ENCODE data around the gene NANOG. TPM values are rescaled to one million over a fixed set of nuclear protein-coding genes. Genes with fewer than 3 reads are reported as not detected.

The NANOG gene
- polyA plus RNA-seq, 1 of the 3 experiments (the other 2 are of a cell fraction) = not detected

GRCh38 chr12:7833831-7834230 lies 44.6 kb downstream of the NANOG start:
- H3F3A ChIP-seq (replicated peaks; ENCODE audit: insufficient read depth) = no peaks in the 10 kb centered on the region
- H3K27me3 ChIP-seq (ENCODE audit: insufficient read depth) = peaks cover 33% of the 10 kb centered on the region
- no peak overlapping the region for H3K9ac ChIP-seq
- TF ChIP-seq CHD2 (IDR thresholded peaks at IDR 0.05; ENCODE audit: low read length, partially characterized antibody) = no peak
- no peak for TF ChIP-seq SMC3 (IDR thresholded peaks at IDR 0.05; ENCODE audit: low read depth, low read length)
- TF ChIP-seq FOSL2 (IDR thresholded peaks at IDR 0.05; ENCODE audit: borderline replicate concordance, low read depth) = no peak
- TF ChIP-seq CTCF (IDR thresholded peaks at IDR 0.05) = no peak
- TF ChIP-seq RCOR1 (IDR thresholded peaks at IDR 0.05; ENCODE audit: low read length) = no peak
- TF ChIP-seq JUND (IDR thresholded peaks at IDR 0.05) = no peak
- TF ChIP-seq, protein P1, sequence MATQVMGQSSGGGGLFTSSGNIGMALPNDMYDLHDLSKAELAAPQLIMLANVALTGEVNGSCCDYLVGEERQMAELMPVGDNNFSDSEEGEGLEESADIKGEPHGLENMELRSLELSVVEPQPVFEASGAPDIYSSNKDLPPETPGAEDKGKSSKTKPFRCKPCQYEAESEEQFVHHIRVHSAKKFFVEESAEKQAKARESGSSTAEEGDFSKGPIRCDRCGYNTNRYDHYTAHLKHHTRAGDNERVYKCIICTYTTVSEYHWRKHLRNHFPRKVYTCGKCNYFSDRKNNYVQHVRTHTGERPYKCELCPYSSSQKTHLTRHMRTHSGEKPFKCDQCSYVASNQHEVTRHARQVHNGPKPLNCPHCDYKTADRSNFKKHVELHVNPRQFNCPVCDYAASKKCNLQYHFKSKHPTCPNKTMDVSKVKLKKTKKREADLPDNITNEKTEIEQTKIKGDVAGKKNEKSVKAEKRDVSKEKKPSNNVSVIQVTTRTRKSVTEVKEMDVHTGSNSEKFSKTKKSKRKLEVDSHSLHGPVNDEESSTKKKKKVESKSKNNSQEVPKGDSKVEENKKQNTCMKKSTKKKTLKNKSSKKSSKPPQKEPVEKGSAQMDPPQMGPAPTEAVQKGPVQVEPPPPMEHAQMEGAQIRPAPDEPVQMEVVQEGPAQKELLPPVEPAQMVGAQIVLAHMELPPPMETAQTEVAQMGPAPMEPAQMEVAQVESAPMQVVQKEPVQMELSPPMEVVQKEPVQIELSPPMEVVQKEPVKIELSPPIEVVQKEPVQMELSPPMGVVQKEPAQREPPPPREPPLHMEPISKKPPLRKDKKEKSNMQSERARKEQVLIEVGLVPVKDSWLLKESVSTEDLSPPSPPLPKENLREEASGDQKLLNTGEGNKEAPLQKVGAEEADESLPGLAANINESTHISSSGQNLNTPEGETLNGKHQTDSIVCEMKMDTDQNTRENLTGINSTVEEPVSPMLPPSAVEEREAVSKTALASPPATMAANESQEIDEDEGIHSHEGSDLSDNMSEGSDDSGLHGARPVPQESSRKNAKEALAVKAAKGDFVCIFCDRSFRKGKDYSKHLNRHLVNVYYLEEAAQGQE (IDR thresholded peaks at IDR 0.05; ENCODE audit: low read depth, low read length) = no peak
- DNase-seq = no peak
- POLR2A ChIA-PET = no interaction called here
- 7% methylated on average over 4 of the region's 4 CpGs for WGBS (ENCODE audit: low lambda C conversion rate)
- no peak overlapping the region for H3K27ac ChIP-seq (ENCODE audit: low read depth in 2 of 2, low read length in 1 of 2)
- no peak overlapping the region for H3K4me2 ChIP-seq
- no peak overlapping the region for H3K4me3 ChIP-seq (ENCODE audit: low read depth in 2 of 2, low read length in 1 of 2)
- no peaks in the 10 kb centered on the region for H3K4me1 ChIP-seq (ENCODE audit: control insufficient read depth in 1 of 2, insufficient read depth in 2 of 2, low read depth in 1 of 2, low read length in 1 of 2)
- no peaks in the 10 kb centered on the region for H3K9me3 ChIP-seq
- no peaks in the 10 kb centered on the region for H3K36me3 ChIP-seq (replicated peaks in 1 of 2; ENCODE audit: control insufficient read depth in 1 of 2, insufficient read depth in 2 of 2, low read length in 1 of 2)
- no peaks in the 10 kb centered on the region for H3K9me2 ChIP-seq
- no peaks in the 10 kb centered on the region for H3K79me2 ChIP-seq (ENCODE audit: insufficient read depth)
- no peaks in the 10 kb centered on the region for H4K20me1 ChIP-seq (ENCODE audit: insufficient read depth)
- CTCF ChIA-PET = no interaction called here
- no peak overlapping the region for H2AFZ ChIP-seq (ENCODE audit: low read depth)

GRCh38 chr12:7834701-7835100 lies 45.5 kb downstream of the NANOG start:
- H3K4me2 ChIP-seq = no peak overlapping the region
- H3K9ac ChIP-seq = no peak overlapping the region
- DNase-seq = no peak
- H3K27ac ChIP-seq (ENCODE audit: low read depth in 2 of 2, low read length in 1 of 2) = no peak overlapping the region
- no peaks in the 10 kb centered on the region for H3K9me3 ChIP-seq
- no peaks in the 10 kb centered on the region for H3K9me2 ChIP-seq
- H3K36me3 ChIP-seq (replicated peaks in 1 of 2; ENCODE audit: control insufficient read depth in 1 of 2, insufficient read depth in 2 of 2, low read length in 1 of 2) = no peaks in the 10 kb centered on the region
- WGBS (ENCODE audit: low lambda C conversion rate) = 0% methylated on average over 1 of the region's 1 CpG
- peaks cover 28% of the 10 kb centered on the region for H3K27me3 ChIP-seq (ENCODE audit: insufficient read depth)
- H3F3A ChIP-seq (replicated peaks; ENCODE audit: insufficient read depth) = no peaks in the 10 kb centered on the region
- H3K79me2 ChIP-seq (ENCODE audit: insufficient read depth) = no peaks in the 10 kb centered on the region
- ChIA-PET POLR2A (no interaction called here), CTCF (no interaction called here)
- H4K20me1 ChIP-seq (ENCODE audit: insufficient read depth) = no peaks in the 10 kb centered on the region
- no peaks in the 10 kb centered on the region for H3K4me1 ChIP-seq (ENCODE audit: control insufficient read depth in 1 of 2, insufficient read depth in 2 of 2, low read depth in 1 of 2, low read length in 1 of 2)
- H3K4me3 ChIP-seq (ENCODE audit: low read depth in 2 of 2, low read length in 1 of 2) = no peak overlapping the region
- H2AFZ ChIP-seq (ENCODE audit: low read depth) = no peak overlapping the region
- TF ChIP-seq, protein P2, sequence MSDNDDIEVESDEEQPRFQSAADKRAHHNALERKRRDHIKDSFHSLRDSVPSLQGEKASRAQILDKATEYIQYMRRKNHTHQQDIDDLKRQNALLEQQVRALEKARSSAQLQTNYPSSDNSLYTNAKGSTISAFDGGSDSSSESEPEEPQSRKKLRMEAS (IDR thresholded peaks at IDR 0.05; ENCODE audit: low read depth) = no peak
- TF ChIP-seq RXRA (IDR thresholded peaks at IDR 0.05; ENCODE audit: borderline replicate concordance, low read depth) = no peak
- TF ChIP-seq USF1 (IDR thresholded peaks at IDR 0.05; ENCODE audit: borderline replicate concordance, low read depth) = no peak
- no peak for TF ChIP-seq RFX5 (IDR thresholded peaks at IDR 0.05; ENCODE audit: low read length)
- no peak for TF ChIP-seq GABPA (IDR thresholded peaks at IDR 0.05; ENCODE audit: low read depth)
- TF ChIP-seq, protein P3, sequence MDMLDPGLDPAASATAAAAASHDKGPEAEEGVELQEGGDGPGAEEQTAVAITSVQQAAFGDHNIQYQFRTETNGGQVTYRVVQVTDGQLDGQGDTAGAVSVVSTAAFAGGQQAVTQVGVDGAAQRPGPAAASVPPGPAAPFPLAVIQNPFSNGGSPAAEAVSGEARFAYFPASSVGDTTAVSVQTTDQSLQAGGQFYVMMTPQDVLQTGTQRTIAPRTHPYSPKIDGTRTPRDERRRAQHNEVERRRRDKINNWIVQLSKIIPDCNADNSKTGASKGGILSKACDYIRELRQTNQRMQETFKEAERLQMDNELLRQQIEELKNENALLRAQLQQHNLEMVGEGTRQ (IDR thresholded peaks at IDR 0.05; ENCODE audit: borderline replicate concordance, low read depth, low read length) = no peak
- no peak for TF ChIP-seq EZH2phosphoT487 (IDR thresholded peaks at IDR 0.05; ENCODE audit: borderline replicate concordance, low read depth)
- no peak for TF ChIP-seq NRF1 (IDR thresholded peaks at IDR 0.05; ENCODE audit: low read depth, low read length)
- no peak for TF ChIP-seq TEAD4 (IDR thresholded peaks at IDR 0.05; ENCODE audit: borderline replicate concordance, insufficient read depth)
- no peak for TF ChIP-seq ELF1 (IDR thresholded peaks at IDR 0.05)
- no peak for TF ChIP-seq RCOR1 (IDR thresholded peaks at IDR 0.05; ENCODE audit: low read length)
- no peak for TF ChIP-seq FOXM1 (IDR thresholded peaks at IDR 0.05; ENCODE audit: low read depth)
- TF ChIP-seq SMC3 (IDR thresholded peaks at IDR 0.05; ENCODE audit: low read depth, low read length) = no peak
- TF ChIP-seq FOSL2 (IDR thresholded peaks at IDR 0.05; ENCODE audit: borderline replicate concordance, low read depth) = no peak
